Epithelial cell of esophagus (primary cell): Measurements from ENCODE around the gene PSMB2.
"Not testable (repeated sequence)": the region's sequence is repeated elsewhere in the genome, so short reads cannot be mapped to it uniquely, and the experiment has no call there.

ENCODE experiments used
- DNase-seq: peaks from one replicate; pipeline ENCODE4 v3.0.0; 2010; ENCODE audit warnings: low read depth
- H3K4me3 ChIP-seq: 2 replicates; pipeline ENCODE4 v1.5.1; 2011; ENCODE audit warnings: mild to moderate bottlenecking, low read length, control low read depth
- TF ChIP-seq, protein P1 (sequence below): IDR thresholded peaks from 2 replicates; pipeline ENCODE4 v1.5.1; 2011; ENCODE audit warnings: low read depth, mild to moderate bottlenecking, low read length, control low read depth, inconsistent platforms; ENCODE audit not compliant: insufficient read depth; ENCODE audit errors: missing control alignments

Gene PSMB2

DNA sequence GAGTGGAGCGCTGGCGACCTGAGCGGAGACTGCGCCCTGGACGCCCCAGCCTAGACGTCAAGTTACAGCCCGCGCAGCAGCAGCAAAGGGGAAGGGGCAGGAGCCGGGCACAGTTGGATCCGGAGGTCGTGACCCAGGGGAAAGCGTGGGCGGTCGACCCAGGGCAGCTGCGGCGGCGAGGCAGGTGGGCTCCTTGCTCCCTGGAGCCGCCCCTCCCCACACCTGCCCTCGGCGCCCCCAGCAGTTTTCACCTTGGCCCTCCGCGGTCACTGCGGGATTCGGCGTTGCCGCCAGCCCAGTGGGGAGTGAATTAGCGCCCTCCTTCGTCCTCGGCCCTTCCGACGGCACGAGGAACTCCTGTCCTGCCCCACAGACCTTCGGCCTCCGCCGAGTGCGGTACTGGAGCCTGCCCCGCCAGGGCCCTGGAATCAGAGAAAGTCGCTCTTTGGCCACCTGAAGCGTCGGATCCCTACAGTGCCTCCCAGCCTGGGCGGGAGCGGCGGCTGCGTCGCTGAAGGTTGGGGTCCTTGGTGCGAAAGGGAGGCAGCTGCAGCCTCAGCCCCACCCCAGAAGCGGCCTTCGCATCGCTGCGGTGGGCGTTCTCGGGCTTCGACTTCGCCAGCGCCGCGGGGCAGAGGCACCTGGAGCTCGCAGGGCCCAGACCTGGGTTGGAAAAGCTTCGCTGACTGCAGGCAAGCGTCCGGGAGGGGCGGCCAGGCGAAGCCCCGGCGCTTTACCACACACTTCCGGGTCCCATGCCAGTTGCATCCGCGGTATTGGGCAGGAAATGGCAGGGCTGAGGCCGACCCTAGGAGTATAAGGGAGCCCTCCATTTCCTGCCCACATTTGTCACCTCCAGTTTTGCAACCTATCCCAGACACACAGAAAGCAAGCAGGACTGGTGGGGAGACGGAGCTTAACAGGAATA lies 64.0 kb downstream of the PSMB2 start:
- DNase-seq, result no peak
- H3K4me3 ChIP-seq, result no peak overlapping the region
- TF ChIP-seq, protein P1, sequence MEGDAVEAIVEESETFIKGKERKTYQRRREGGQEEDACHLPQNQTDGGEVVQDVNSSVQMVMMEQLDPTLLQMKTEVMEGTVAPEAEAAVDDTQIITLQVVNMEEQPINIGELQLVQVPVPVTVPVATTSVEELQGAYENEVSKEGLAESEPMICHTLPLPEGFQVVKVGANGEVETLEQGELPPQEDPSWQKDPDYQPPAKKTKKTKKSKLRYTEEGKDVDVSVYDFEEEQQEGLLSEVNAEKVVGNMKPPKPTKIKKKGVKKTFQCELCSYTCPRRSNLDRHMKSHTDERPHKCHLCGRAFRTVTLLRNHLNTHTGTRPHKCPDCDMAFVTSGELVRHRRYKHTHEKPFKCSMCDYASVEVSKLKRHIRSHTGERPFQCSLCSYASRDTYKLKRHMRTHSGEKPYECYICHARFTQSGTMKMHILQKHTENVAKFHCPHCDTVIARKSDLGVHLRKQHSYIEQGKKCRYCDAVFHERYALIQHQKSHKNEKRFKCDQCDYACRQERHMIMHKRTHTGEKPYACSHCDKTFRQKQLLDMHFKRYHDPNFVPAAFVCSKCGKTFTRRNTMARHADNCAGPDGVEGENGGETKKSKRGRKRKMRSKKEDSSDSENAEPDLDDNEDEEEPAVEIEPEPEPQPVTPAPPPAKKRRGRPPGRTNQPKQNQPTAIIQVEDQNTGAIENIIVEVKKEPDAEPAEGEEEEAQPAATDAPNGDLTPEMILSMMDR, result no peak

- DNase-seq, H3K4me3 ChIP-seq: not testable (repeated sequence)
Observed at GRCh38 chr1:35576766-35577070, 64.6 kb downstream of the PSMB2 start.

DNA sequence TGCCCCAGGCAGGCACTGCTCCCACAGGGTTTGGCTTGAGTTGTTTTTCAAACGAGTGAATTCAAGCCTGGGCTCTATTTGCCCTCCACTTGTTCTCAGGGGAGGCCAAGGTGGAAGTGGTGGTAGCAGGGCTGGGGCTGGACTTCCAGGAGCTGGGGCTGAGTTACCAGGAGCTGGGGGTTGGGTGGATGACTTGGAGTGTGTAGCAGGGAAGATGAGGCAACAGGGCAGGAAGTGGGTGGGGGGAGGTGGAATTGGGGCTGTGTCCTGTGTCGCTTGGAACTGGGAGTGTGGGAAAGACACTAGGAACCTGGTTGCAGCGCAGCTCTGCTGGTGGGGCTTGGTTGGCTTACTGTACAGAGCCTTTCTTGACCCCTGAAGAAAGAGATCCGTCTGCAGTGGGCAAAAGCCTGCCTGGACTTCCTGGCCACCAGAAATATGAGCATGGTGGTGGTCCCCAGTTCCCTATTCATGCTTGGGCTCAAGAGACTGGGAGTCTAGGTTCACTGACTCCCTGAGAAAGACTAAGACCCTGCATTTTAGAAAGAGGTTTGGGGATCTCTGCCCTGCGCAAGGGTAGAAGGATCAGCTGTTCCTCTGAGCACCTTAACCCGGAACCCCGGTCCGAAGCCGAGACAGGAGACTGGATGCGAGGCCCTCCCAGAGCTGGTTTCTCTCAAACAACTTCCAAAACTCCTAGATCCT lies 65.1 kb downstream of the PSMB2 start:
- no peak for DNase-seq
- no peak overlapping the region for H3K4me3 ChIP-seq
- TF ChIP-seq, protein P1, result no peak

GRCh38 chr1:35575416-35575958 lies 65.8 kb downstream of the PSMB2 start:
- H3K4me3 ChIP-seq, result no peak overlapping the region
- no peak for DNase-seq
- TF ChIP-seq, protein P1, result no peak

- TF ChIP-seq, protein P1, result no peak
- peak; percentile 60 for DNase-seq
- no peak overlapping the region for H3K4me3 ChIP-seq
Observed at GRCh38 chr1:35574655-35575415, 66.5 kb downstream of the PSMB2 start.

DNA sequence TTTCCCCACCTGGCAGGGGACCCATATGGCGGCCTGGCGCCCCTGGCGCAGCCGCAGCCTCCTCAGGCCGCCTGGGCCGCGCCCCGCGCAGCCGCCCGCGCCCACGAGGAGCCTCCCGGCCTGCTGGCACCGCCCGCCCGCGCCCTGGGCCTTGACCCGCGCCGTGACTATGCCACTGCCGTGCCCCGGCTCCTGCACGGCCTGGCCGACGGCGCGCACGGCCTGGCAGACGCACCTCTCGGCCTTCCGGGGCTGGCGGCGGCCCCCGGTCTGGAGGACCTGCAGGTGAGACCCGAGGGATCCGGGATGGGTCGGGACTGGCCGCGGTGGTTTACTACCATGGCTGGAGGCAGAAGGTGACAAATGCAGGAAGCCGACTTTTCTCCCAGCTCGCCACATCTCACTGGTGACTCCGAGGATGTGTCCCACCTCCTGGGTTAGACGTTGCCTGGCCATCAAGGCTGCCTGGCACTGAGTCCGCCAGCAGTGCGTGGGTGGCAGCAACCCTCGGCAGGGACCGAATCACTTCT lies 67.1 kb downstream of the PSMB2 start:
- no peak overlapping the region for H3K4me3 ChIP-seq
- no peak for DNase-seq
- TF ChIP-seq, protein P1, result no peak
